ENCODE measurements around the gene TFPT.

TFPT gene, protein sequence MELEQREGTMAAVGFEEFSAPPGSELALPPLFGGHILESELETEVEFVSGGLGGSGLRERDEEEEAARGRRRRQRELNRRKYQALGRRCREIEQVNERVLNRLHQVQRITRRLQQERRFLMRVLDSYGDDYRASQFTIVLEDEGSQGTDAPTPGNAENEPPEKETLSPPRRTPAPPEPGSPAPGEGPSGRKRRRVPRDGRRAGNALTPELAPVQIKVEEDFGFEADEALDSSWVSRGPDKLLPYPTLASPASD

DNA sequence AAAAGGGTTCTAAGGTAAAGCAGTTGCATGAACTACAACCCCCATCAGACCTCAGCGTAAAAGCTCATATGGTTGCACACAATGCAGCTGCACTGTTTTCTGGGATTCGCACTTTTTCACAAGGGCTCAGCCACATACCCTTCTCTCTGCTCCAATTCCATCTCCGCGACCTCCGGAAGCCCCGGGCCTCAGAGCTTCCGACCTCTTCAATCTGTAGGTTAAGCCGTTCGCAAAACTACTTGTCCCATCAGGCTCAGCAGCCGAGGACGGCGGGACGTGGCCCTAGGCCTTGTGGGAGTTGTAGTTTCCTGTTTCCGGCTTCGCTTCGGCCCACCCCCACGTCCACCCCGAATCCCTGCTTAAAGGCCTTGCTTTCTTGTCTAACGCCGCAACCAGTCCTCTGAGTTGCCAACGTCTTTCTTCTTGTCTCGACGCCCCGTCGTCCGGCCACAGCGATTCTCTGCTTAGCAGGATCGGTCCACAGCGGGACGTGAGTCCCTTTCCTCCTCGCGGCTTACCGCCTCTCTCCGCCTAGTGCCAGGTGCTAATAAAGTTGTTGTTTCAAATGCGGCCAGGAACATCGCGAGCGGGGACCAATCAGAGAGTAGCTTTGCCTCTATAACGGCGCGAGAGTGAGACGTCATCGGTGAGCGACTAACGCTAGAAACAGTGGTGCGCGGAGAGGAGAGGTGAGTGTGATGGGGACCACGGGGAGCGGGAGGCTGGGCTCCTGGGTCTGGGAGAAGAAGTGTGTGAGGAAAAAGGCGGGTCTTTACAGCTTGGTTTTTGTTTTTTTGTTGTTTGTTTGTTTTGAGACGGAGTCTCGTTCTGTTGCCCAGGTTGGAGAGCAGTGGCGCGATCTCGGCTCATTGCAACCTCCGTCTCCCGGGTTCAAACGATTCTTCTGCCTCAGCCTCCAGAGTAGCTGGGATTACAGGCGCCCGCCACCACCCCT, at the start of gene TFPT, which contains the start of gene PRPF31:
TSS of gene TFPT (minus strand) at position 549 of the 955 bp plus-strand sequence. CDS start at position 161, 388 bp downstream.
TSS of gene PRPF31 (plus strand) at position 646 of the 955 bp plus-strand sequence. CDS start 2,525 bp downstream, outside the sequence.
- Mint-ChIP-seq H3K4me1 (ENCODE audit: low read depth) (peaks cover 33% of the 10 kb centered on the region), H3K9me3 (no peaks in the 10 kb centered on the region), H3K27ac (peak within 1 kb of the TSS; percentile 99), H3K36me3 (ENCODE audit: low read depth) (peaks cover 85% of the 10 kb centered on the region), H3K27me3 (no peaks in the 10 kb centered on the region), H3K4me3 (peak within 1 kb of the TSS; percentile 91)
- DNase-seq = peak; percentile 96

DNA sequence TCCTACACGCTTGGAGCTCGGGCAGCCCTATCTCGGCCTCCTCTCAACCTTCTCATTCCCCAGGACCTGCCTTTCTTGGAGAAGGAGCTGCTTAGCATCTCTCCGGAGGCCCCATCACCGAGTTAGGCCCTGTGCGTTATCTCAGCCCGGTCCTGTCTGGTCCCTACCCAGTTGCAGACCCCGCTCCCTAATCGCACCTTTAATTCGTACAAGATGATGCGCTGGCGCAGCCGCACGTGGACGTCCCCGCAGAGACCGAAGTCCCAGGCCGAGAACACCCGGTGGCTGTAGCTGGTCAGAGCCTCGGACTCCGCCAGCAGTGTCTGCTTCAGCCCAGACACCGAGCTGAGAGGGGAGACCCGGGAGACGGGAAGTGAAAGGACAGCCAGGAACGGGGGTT, 49.8 kb upstream of the TFPT start:
- H3K27ac Mint-ChIP-seq = no peak overlapping the region
- no peak overlapping the region for H3K4me3 Mint-ChIP-seq
- H3K36me3 Mint-ChIP-seq (ENCODE audit: low read depth) = no peaks in the 10 kb centered on the region
- H3K27me3 Mint-ChIP-seq = peaks cover 16% of the 10 kb centered on the region
- H3K4me1 Mint-ChIP-seq (ENCODE audit: low read depth) = peaks cover 42% of the 10 kb centered on the region
- no peaks in the 10 kb centered on the region for H3K9me3 Mint-ChIP-seq
- DNase-seq = no peak

DNA sequence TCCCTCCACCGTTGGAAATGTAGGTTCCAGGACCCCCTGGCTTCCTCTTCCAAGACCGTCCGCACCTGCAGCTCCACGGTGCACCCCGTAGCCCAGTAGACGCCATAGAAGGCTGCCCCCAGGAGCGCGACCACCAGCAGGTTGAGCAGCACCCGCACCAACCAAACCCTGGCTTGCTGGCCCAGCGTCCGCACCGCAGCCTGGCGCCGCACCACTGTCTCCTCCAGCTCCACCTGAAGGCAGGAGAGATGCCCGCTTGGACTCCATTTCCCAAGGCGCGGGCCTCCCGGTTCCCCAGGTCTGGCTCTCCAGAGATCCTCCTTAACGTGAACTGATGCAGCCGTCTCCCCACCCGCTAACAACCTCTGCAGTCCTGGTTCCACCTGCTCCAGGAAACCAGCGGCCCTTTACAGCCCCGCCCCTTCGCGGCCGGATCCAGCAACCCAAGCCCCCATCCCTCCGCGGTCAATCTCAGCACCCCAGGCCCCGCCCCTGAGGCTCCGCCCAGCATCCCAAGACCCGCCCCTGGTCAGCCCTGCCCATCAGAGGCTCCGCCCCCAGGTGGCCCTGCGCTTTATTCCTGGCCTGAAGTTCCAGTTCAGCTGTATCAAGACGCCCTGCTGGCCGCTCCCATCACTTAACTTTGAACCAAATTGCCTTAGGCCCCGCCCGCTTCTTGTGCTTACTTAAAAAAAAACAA, 49.1 kb upstream of the TFPT start:
- peaks cover 4% of the 10 kb centered on the region for H3K36me3 Mint-ChIP-seq (ENCODE audit: low read depth)
- peaks cover 46% of the 10 kb centered on the region for H3K4me1 Mint-ChIP-seq (ENCODE audit: low read depth)
- no peak overlapping the region for H3K27ac Mint-ChIP-seq
- H3K27me3 Mint-ChIP-seq = peaks cover 16% of the 10 kb centered on the region
- H3K9me3 Mint-ChIP-seq = no peaks in the 10 kb centered on the region
- H3K4me3 Mint-ChIP-seq = peak overlapping the region; percentile 27
- DNase-seq = peak; percentile 64

DNA sequence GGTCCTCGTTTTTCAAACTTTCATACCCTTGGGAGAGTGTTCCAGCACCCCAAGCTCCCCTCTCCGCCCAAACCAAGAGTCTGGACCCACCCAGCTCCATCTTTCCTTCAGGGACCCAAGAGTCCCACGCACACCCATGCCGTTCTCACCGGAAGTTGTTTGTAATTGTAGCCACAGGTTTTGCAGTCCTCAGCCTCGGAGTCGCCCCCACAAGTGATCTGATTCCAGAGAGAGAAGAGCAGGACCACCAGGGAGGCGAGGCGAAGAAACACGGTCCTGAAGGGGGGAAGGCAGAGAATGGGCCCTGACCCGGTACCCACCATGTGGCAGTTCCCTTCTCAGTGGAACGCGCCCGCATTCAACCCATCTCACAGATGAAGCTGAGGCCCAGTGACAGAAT, 47.4 kb upstream of the TFPT start:
- Mint-ChIP-seq H3K4me1 (ENCODE audit: low read depth) (peaks cover 53% of the 10 kb centered on the region), H3K4me3 (peak overlapping the region; percentile 79), H3K36me3 (ENCODE audit: low read depth) (peaks cover 18% of the 10 kb centered on the region), H3K27ac (peak overlapping the region; percentile 4), H3K9me3 (no peaks in the 10 kb centered on the region), H3K27me3 (peaks cover 16% of the 10 kb centered on the region)
- no peak for DNase-seq

DNA sequence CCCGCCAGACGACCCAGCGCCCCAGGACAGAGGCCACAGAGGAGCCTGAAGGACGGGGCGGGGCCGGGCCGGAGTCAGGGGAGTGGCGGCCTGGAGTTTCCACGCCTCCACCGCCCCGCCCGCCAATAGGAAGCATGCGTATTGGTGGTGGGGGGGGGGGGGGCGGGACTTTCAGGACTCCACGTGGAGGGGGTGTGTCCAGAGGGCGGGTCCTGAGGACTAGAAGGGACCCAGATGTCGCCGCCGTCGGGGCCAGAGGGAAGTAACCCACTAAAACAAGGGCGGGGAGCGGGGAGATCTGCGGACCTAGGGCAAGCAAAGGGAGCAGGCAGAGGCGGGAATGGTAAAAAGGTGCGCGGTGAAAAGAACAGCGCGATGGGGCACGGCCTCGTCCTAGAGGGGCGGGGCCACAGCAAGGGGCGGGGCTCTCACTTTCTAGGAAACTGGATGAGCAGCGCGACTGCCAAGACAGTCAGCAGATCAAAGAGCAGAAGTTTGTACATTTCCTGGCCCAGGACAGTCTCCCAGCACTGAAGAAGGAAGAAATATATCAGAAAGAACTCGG, 46.9 kb upstream of the TFPT start:
- H3K36me3 Mint-ChIP-seq (ENCODE audit: low read depth) = peaks cover 23% of the 10 kb centered on the region
- H3K27me3 Mint-ChIP-seq = peaks cover 16% of the 10 kb centered on the region
- no peaks in the 10 kb centered on the region for H3K9me3 Mint-ChIP-seq
- H3K4me3 Mint-ChIP-seq = peak overlapping the region; percentile 79
- peak; percentile 85 for DNase-seq
- peak overlapping the region; percentile 81 for H3K27ac Mint-ChIP-seq
- H3K4me1 Mint-ChIP-seq (ENCODE audit: low read depth) = peaks cover 54% of the 10 kb centered on the region

DNA sequence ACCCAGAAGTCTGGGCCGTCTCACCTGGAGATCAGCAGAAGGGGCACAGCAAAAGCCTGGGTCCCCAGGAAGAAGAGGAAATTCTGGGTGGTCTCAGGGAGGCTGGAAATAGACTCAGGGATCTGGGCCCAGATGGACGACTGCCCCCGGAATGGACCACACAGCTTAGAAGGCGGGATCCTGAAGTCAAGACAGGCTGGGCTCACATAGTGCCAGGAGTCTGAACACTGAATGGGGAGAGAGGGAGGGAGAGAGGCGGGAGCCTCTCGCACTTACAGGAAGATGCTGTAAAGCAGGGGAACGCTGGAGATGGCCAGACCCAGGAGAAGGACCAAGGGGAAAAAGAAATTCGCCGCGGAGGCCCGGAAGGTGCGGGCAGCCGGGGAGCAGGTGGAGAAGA, 45.4 kb upstream of the TFPT start:
- Mint-ChIP-seq H3K4me1 (ENCODE audit: low read depth) (peaks cover 59% of the 10 kb centered on the region), H3K9me3 (no peaks in the 10 kb centered on the region), H3K4me3 (peak overlapping the region; percentile 87), H3K27me3 (peaks cover 15% of the 10 kb centered on the region), H3K36me3 (ENCODE audit: low read depth) (peaks cover 38% of the 10 kb centered on the region), H3K27ac (peak overlapping the region; percentile 97)
- DNase-seq = no peak

DNA sequence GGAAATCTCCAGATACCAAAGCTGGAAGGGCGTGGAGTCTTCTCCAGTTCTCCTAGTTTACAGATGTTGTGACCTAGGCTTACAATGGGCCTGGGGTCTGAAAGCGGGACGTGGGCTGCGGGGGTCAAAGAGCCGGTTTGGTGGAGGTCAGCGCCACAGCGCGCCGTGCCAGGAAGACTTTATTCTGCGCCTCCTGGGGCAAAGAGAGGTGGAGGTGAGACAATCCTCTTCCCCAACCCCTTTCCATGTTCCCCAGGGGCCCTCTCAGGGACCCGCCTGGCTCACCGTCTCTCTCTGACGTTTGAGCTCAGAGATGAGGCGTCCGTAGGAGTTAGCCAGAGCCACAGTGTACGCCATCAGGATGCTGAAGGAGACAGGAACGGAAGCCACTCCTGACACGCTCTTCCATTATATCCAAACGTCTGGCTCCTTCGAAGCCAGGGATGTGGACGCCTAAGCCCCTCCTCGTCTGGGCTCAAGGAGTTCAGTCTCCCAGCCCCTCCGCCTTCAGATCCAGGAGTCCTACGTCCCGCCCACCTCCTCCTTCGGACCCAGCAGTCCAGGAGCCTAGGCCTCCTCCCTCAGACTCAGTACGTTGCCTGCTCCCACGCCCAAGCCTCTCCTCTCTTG, 44.8 kb upstream of the TFPT start:
- Mint-ChIP-seq H3K4me3 (peak overlapping the region; percentile 87), H3K27ac (peak overlapping the region; percentile 97), H3K4me1 (ENCODE audit: low read depth) (peaks cover 61% of the 10 kb centered on the region), H3K27me3 (peaks cover 11% of the 10 kb centered on the region), H3K36me3 (ENCODE audit: low read depth) (peaks cover 40% of the 10 kb centered on the region), H3K9me3 (no peaks in the 10 kb centered on the region)
- no peak for DNase-seq

DNA sequence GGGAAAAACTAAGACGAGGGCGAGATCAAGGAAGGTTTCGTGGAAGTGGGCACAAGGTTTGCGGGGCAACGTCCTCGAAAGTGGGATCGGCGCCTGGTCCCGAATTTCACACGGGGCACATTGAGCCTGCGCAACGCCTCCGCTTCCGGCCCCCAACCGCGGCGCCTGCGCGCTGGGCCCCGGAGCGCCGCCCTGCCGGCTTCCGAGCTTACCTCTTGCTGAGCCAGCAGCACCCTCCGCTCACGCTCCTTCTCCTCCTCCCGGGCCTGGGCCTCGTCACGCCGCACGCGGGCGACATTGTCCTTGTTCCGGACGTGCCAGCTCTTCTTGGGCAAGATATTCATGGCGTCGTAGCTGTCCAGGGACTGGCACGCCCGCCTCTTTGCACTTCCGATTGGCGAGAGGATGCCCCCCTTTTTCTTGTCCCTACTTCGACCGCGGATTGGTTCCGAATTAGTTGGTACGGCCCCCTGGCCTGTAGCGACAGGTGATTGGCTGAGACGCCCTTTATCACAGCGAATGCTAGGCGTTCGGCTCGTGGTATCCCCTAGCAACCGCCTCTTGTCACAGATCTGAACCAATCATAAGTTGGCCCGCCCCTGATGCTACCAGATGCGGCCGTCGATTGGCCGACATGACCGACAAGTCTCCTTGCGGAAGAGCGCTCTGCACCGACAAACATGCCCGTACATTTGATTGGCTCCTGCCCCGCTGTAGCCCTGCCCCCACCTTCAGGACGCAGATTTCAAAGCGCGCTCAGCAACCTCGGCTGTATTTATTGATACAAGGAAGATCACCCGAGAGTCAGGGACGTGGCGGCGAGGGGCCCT, 44.1 kb upstream of the TFPT start, which contains the start of gene LENG1:
TSS of gene LENG1 (minus strand) at position 370 of the 830 bp plus-strand sequence. CDS start at position 344, 26 bp downstream.
- peaks cover 65% of the 10 kb centered on the region for H3K4me1 Mint-ChIP-seq (ENCODE audit: low read depth)
- H3K9me3 Mint-ChIP-seq = no peaks in the 10 kb centered on the region
- peaks cover 8% of the 10 kb centered on the region for H3K27me3 Mint-ChIP-seq
- peaks cover 47% of the 10 kb centered on the region for H3K36me3 Mint-ChIP-seq (ENCODE audit: low read depth)
- H3K27ac Mint-ChIP-seq = peak within 1 kb of the TSS; percentile 97
- H3K4me3 Mint-ChIP-seq = peak within 1 kb of the TSS; percentile 87
- peak; percentile 93 for DNase-seq

DNA sequence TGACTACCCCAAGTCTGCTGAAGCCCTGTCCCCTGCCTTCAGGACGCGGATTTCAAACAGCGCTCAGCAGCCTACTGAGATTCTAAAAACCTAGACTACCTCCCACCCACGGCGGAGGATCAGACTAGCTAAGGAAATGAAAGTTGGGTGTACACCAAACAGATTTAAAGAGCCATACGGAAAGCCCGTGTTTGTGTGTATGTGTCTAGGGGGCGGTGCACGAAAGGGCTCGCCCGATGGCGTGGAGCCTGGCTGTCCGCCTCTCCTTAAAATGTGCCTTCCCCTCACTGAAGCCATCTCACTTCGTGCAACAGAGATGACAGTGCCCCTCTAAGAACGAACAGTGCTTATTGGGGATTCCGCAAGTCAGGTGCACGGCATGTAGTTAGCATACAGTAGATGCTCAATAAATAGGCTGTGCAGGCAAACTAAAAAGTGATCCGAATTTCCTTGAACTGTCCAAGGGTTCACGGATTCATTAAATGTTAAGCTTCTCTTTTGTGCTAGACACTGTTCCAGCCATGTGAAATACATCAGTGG, 43.4 kb upstream of the TFPT start:
- peaks cover 54% of the 10 kb centered on the region for H3K36me3 Mint-ChIP-seq (ENCODE audit: low read depth)
- H3K4me1 Mint-ChIP-seq (ENCODE audit: low read depth) = peaks cover 65% of the 10 kb centered on the region
- DNase-seq = peak; percentile 57
- peak overlapping the region; percentile 87 for H3K4me3 Mint-ChIP-seq
- peaks cover 3% of the 10 kb centered on the region for H3K27me3 Mint-ChIP-seq
- peak overlapping the region; percentile 97 for H3K27ac Mint-ChIP-seq
- H3K9me3 Mint-ChIP-seq = no peaks in the 10 kb centered on the region

DNA sequence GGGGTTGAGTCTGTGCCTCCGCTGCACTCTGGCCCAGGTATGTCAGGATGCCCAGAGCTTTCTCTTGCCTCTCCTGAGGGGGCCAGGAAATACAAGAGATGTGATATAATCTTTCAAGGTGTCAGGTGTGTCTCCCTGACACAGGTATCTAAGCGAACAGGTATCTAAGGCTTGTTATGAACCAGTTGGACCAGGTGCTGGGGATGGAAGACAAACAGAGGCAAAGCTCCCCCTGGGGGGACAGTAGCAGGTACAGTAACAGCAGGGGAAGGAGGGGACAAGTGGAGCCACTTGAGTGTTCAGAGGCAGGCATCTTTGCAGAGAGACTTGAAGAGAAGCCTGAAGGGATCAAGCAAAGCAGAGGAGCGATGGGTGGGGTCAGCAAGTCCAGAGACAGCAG, 41.5 kb upstream of the TFPT start:
- H3K36me3 Mint-ChIP-seq (ENCODE audit: low read depth) = peaks cover 71% of the 10 kb centered on the region
- no peaks in the 10 kb centered on the region for H3K9me3 Mint-ChIP-seq
- peaks cover 60% of the 10 kb centered on the region for H3K4me1 Mint-ChIP-seq (ENCODE audit: low read depth)
- no peak for DNase-seq
- no peaks in the 10 kb centered on the region for H3K27me3 Mint-ChIP-seq
- H3K27ac Mint-ChIP-seq = peak overlapping the region; percentile 83
- H3K4me3 Mint-ChIP-seq = no peak overlapping the region

DNA sequence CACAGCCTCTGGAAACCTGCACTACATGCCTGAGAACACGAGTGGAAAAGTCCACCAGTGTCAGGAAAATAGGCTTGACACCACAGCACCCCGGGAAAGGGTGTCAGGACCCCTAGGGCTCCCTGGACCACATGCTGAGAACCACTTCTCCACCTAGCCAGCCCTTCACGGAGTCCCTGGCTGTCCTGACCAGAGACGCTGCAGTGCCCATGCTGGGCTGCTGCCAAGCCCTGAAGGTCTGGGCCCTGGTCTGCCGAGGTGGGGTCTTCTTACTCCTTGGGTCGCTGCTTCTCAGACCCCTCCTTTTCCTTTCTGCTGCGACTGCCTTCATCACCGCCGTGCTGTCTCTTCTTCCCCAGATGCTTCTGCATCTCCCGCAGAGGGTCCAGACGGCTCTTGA, 41.0 kb upstream of the TFPT start:
- H3K27me3 Mint-ChIP-seq = no peaks in the 10 kb centered on the region
- H3K4me3 Mint-ChIP-seq = no peak overlapping the region
- no peaks in the 10 kb centered on the region for H3K9me3 Mint-ChIP-seq
- H3K36me3 Mint-ChIP-seq (ENCODE audit: low read depth) = peaks cover 76% of the 10 kb centered on the region
- no peak for DNase-seq
- H3K4me1 Mint-ChIP-seq (ENCODE audit: low read depth) = peaks cover 56% of the 10 kb centered on the region
- H3K27ac Mint-ChIP-seq = peak overlapping the region; percentile 72

DNA sequence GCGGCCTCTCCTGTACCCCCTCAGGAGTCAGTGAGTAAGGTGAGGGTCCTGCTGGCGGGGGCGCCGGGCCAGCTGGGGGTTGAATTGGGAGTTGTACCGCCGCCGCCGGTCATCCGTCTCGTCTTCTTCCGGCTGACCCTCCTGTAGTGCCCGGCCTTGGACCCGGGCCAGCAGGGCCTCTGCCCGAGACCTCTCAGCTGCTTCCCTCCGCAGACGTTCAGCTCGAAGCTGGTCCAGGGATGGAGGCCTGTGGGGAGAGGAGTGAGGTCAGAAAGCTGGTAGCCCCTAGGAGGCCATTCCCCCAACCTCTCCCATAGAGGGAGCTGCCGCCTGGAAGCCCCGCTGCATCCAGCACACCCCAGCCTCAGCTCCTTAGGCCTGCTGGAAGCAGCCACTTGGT, 40.2 kb upstream of the TFPT start:
- no peak for DNase-seq
- Mint-ChIP-seq H3K27ac (peak overlapping the region; percentile 72), H3K27me3 (no peaks in the 10 kb centered on the region), H3K4me1 (ENCODE audit: low read depth) (peaks cover 52% of the 10 kb centered on the region), H3K9me3 (no peaks in the 10 kb centered on the region), H3K4me3 (no peak overlapping the region), H3K36me3 (ENCODE audit: low read depth) (peaks cover 84% of the 10 kb centered on the region)

All from activated T-cell treated with anti-CD3 and anti-CD28 coated beads, Interleukin-2, amount 50 U/mL, for 24 hours (primary cell).